ENCODE measurements around the gene CYSRT1.
"Not testable (repeated sequence)": the region's sequence is repeated elsewhere in the genome, so short reads cannot be mapped to it uniquely, and the experiment has no call there.

CYSRT1 gene

GRCh38 chr9:137239541-137240200 lies 14.7 kb downstream of the CYSRT1 start:
- not testable (repeated sequence) for DNase-seq

GRCh38 chr9:137240318-137240840 lies 15.4 kb downstream of the CYSRT1 start:
- DNase-seq, result peak; percentile 50

- peak; percentile 99 for DNase-seq
These were observed 16.0 kb downstream of the CYSRT1 start, which contains the start of gene TUBB4B for GRCh38 chr9:137240841-137241489. Gene TUBB4B (plus strand): TSS chr9:137241287. CDS start chr9:137241361, 74 bp downstream.

GRCh38 chr9:137241490-137242268 lies 16.7 kb downstream of the CYSRT1 start:
- no peak for DNase-seq

GRCh38 chr9:137242269-137243203 lies 17.6 kb downstream of the CYSRT1 start:
- no peak for DNase-seq

GRCh38 chr9:137243266-137243625 lies 18.3 kb downstream of the CYSRT1 start:
- not testable (repeated sequence) for DNase-seq

GRCh38 chr9:137243626-137244485 lies 18.9 kb downstream of the CYSRT1 start:
- DNase-seq, result no peak

- DNase-seq, result no peak
These were observed 19.8 kb downstream of the CYSRT1 start for GRCh38 chr9:137244486-137245449.

- DNase-seq, result no peak
These were observed 20.8 kb downstream of the CYSRT1 start for GRCh38 chr9:137245450-137246421.

GRCh38 chr9:137247135-137247915 lies 22.4 kb downstream of the CYSRT1 start:
- no peak for DNase-seq

GRCh38 chr9:137247916-137248175 lies 22.9 kb downstream of the CYSRT1 start:
- no peak for DNase-seq

- no peak for DNase-seq
These were observed 25.6 kb downstream of the CYSRT1 start for GRCh38 chr9:137250329-137251193.

GRCh38 chr9:137251194-137251461 lies 26.2 kb downstream of the CYSRT1 start, which contains the start of gene STPG3:
Gene STPG3 (plus strand): TSS chr9:137251286. CDS start chr9:137251287, 1 bp downstream.
- no peak for DNase-seq

- DNase-seq, result no peak
These were observed 26.7 kb downstream of the CYSRT1 start for GRCh38 chr9:137251490-137252268.

- DNase-seq, result peak; percentile 85
These were observed 27.9 kb downstream of the CYSRT1 start for GRCh38 chr9:137252555-137253506.
